ENCODE results near the gene DYNC2LI1.

Gene DYNC2LI1

GRCh38 chr2:43838560-43839267 is 64.9 kb downstream of the DYNC2LI1 start, which contains the start of the genes ABCG5 and ABCG8:
Gene ABCG5, minus strand, starts transcription at chr2:43838839. Its CDS starts 160 bp downstream, at chr2:43838679.
Gene ABCG8, plus strand, starts transcription at chr2:43838971. Its CDS starts 83 bp downstream, at chr2:43839054.
- DNase-seq, result no peak
- Histone ChIP-seq H3K9me3 (ENCODE audit: severe bottlenecking) (no peaks in the 10 kb centered on the region), H3K27me3 (ENCODE audit: insufficient read depth, low read depth, severe bottlenecking) (no peaks in the 10 kb centered on the region), H3K36me3 (no peaks in the 10 kb centered on the region), H3K27ac (no peak within 1 kb of the TSS), H3K4me3 (ENCODE audit: low read depth, low read length) (no peak within 1 kb of the TSS)
- TF ChIP-seq, protein P1, sequence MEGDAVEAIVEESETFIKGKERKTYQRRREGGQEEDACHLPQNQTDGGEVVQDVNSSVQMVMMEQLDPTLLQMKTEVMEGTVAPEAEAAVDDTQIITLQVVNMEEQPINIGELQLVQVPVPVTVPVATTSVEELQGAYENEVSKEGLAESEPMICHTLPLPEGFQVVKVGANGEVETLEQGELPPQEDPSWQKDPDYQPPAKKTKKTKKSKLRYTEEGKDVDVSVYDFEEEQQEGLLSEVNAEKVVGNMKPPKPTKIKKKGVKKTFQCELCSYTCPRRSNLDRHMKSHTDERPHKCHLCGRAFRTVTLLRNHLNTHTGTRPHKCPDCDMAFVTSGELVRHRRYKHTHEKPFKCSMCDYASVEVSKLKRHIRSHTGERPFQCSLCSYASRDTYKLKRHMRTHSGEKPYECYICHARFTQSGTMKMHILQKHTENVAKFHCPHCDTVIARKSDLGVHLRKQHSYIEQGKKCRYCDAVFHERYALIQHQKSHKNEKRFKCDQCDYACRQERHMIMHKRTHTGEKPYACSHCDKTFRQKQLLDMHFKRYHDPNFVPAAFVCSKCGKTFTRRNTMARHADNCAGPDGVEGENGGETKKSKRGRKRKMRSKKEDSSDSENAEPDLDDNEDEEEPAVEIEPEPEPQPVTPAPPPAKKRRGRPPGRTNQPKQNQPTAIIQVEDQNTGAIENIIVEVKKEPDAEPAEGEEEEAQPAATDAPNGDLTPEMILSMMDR (IDR thresholded peaks at IDR 0.05; ENCODE audit: low read depth, low read length), result no peak

GRCh38 chr2:43839776-43840564 is 66.1 kb downstream of the DYNC2LI1 start:
- Histone ChIP-seq H3K27ac (no peak overlapping the region), H3K27me3 (ENCODE audit: insufficient read depth, low read depth, severe bottlenecking) (no peaks in the 10 kb centered on the region), H3K9me3 (ENCODE audit: severe bottlenecking) (no peaks in the 10 kb centered on the region), H3K4me3 (ENCODE audit: low read depth, low read length) (no peak overlapping the region), H3K36me3 (no peaks in the 10 kb centered on the region)
- DNase-seq, result no peak
- TF ChIP-seq, protein P1 (IDR thresholded peaks at IDR 0.05; ENCODE audit: low read depth, low read length), result no peak

DNA sequence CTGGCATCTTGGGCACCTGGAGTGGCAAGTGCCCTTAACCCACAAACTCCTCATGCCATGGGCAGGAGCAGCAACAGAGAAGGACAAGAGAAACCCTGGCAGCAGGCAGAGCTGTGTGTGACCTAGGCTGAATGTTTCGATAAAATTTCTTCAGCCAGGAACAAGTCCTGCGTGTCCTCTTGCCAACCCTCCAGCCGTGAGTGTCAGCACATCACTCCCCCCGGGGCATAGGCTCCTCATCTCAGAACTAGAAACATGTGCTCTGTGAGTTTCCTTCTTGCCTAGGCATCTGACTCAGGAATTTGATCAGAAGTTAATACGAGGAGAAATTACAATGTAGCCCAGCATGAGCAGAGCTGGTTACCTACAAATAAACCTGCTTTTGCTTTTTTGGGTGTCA is 67.1 kb downstream of the DYNC2LI1 start:
- no peaks in the 10 kb centered on the region for H3K36me3 ChIP-seq
- DNase-seq, result no peak
- TF ChIP-seq, protein P1 (IDR thresholded peaks at IDR 0.05; ENCODE audit: low read depth, low read length), result no peak
- no peaks in the 10 kb centered on the region for H3K9me3 ChIP-seq (ENCODE audit: severe bottlenecking)
- no peak overlapping the region for H3K27ac ChIP-seq
- no peaks in the 10 kb centered on the region for H3K27me3 ChIP-seq (ENCODE audit: insufficient read depth, low read depth, severe bottlenecking)
- no peak overlapping the region for H3K4me3 ChIP-seq (ENCODE audit: low read depth, low read length)

DNA sequence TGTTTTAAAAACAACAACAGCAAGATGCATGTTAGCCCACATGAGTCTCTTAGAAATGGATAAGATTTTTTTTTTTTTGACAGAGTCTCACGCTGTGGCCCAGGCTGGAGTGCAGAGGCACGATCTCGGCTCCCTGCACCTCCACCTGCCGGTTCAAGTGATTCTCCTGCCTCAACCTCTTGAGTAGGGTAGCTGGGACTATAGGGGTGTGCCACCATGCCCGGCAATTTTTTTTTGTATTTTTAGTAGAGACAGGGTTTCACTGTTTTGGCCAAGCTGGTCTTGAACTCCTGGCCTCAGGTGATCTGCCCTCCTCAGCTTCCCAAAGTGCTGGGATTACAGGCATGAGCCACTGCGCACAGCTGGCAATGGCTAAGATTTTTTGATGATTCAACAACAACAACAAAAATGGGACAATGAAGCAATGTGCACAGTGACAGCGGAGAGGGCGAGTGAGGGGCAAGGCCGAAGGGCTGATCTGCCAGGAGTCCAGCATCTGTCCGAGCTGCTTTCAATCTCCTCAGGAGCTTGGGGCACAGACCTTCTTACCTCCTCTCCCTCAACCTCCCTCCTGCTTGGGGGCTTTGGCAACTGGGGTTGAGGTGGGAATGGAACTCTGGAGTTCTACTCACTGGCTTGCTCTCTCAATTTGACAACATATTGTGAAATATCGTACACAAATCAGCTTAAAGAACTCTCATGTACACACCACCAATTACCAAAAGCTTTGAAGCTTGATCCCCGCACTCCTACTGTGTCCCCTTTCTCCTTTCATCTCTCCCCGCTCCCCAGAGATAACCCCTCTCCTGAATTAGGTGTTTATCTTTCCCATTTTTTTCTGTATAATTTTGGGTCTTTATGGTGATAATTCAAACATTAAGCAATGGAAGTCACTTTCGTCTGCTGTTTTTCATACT is 68.4 kb downstream of the DYNC2LI1 start:
- H3K9me3 ChIP-seq (ENCODE audit: severe bottlenecking), result no peaks in the 10 kb centered on the region
- H3K27ac ChIP-seq, result no peak overlapping the region
- DNase-seq, result no peak
- TF ChIP-seq, protein P1 (IDR thresholded peaks at IDR 0.05; ENCODE audit: low read depth, low read length), result no peak
- H3K4me3 ChIP-seq (ENCODE audit: low read depth, low read length), result no peak overlapping the region
- no peaks in the 10 kb centered on the region for H3K36me3 ChIP-seq
- H3K27me3 ChIP-seq (ENCODE audit: insufficient read depth, low read depth, severe bottlenecking), result no peaks in the 10 kb centered on the region

GRCh38 chr2:43842866-43843226 is 69.0 kb downstream of the DYNC2LI1 start:
- Histone ChIP-seq H3K9me3 (ENCODE audit: severe bottlenecking) (no peaks in the 10 kb centered on the region), H3K27ac (no peak overlapping the region), H3K27me3 (ENCODE audit: insufficient read depth, low read depth, severe bottlenecking) (no peaks in the 10 kb centered on the region), H3K4me3 (ENCODE audit: low read depth, low read length) (no peak overlapping the region), H3K36me3 (no peaks in the 10 kb centered on the region)
- TF ChIP-seq, protein P1 (IDR thresholded peaks at IDR 0.05; ENCODE audit: low read depth, low read length), result no peak
- DNase-seq, result no peak
